Astrocyte (in vitro differentiated cells and primary cell): Measurements from ENCODE around the gene CAMKMT. TPM values are rescaled to one million over a fixed set of nuclear protein-coding genes. Genes with fewer than 3 reads are reported as not detected.

Source experiments
- DNase-seq: peaks from one replicate; pipeline ENCODE4 v3.0.0-alpha.2; 2010; ENCODE audit warnings: low read depth
- FAIRE-seq: peaks from 2 replicates; lab custom pipeline; 2011; peaks lifted over from hg19 to GRCh38; lab: Jason Lieb, UNC
- H2AFZ ChIP-seq: 2 replicates; pipeline ENCODE4 v1.6.0; 2012; ENCODE audit warnings: low read depth, low read length, inconsistent platforms
- H3K27ac ChIP-seq: 2 replicates; pipeline ENCODE4 v1.5.1; 2011; ENCODE audit warnings: low read depth, low read length, inconsistent platforms
- H3K27me3 ChIP-seq: 2 replicates; pipeline ENCODE4 v1.6.0; 2011; ENCODE audit warnings: low read length, inconsistent platforms; ENCODE audit not compliant: insufficient read depth
- H3K36me3 ChIP-seq: 2 replicates; pipeline ENCODE4 v1.5.1; 2011; ENCODE audit warnings: low read length, inconsistent platforms; ENCODE audit not compliant: insufficient read depth
- H3K4me1 ChIP-seq: 2 replicates; pipeline ENCODE4 v1.5.1; 2011; ENCODE audit warnings: low read length, inconsistent platforms; ENCODE audit not compliant: insufficient read depth
- H3K4me2 ChIP-seq: 2 replicates; pipeline ENCODE4 v1.6.0; 2012; ENCODE audit warnings: low read length, inconsistent platforms
- H3K4me3 ChIP-seq: 2 replicates; pipeline ENCODE4 v1.5.1; 2011; ENCODE audit warnings: low read depth, mild to moderate bottlenecking, low read length, inconsistent platforms; ENCODE audit not compliant: insufficient read depth
- H3K79me2 ChIP-seq: 2 replicates; pipeline ENCODE4 v1.6.0; 2012; ENCODE audit warnings: mild to moderate bottlenecking, low read length, inconsistent platforms; ENCODE audit not compliant: insufficient read depth
- H3K9ac ChIP-seq: 2 replicates; pipeline ENCODE4 v1.6.0; 2012; ENCODE audit warnings: mild to moderate bottlenecking, low read length, inconsistent platforms
- H3K9me3 ChIP-seq: 2 replicates; pipeline ENCODE4 v1.5.1; 2012; ENCODE audit warnings: low read depth, mild to moderate bottlenecking, low read length, inconsistent platforms; ENCODE audit not compliant: insufficient read depth
- H4K20me1 ChIP-seq: 2 replicates; pipeline ENCODE4 v1.6.0; 2012; ENCODE audit warnings: low read length, inconsistent platforms; ENCODE audit not compliant: insufficient read depth
- H3K27ac Mint-ChIP-seq: one replicate; pipeline ENCODE4 v1.8.0; 2021; ENCODE audit warnings: mild to moderate bottlenecking, mixed read lengths; ENCODE audit not compliant: unreplicated experiment
- H3K27me3 Mint-ChIP-seq: one replicate; pipeline ENCODE4 v1.8.0; 2021; ENCODE audit warnings: low read depth, mixed read lengths; ENCODE audit not compliant: unreplicated experiment
- H3K36me3 Mint-ChIP-seq: one replicate; pipeline ENCODE4 v1.8.0; 2021; ENCODE audit warnings: low read depth, mixed read lengths; ENCODE audit not compliant: unreplicated experiment
- H3K4me1 Mint-ChIP-seq: one replicate; pipeline ENCODE4 v1.8.0; 2021; ENCODE audit warnings: low read depth, mixed read lengths; ENCODE audit not compliant: unreplicated experiment
- H3K4me3 Mint-ChIP-seq: one replicate; pipeline ENCODE4 v1.8.0; 2021; ENCODE audit warnings: mild to moderate bottlenecking, moderate library complexity, mixed read lengths; ENCODE audit not compliant: unreplicated experiment
- H3K9me3 Mint-ChIP-seq: one replicate; pipeline ENCODE4 v1.8.0; 2021; ENCODE audit warnings: mild to moderate bottlenecking, mixed read lengths; ENCODE audit not compliant: unreplicated experiment
- EZH2 ChIP-seq: IDR thresholded peaks from 2 replicates; pipeline ENCODE4 v1.6.1; 2012; ENCODE audit warnings: mild to moderate bottlenecking, low read length, inconsistent platforms; ENCODE audit not compliant: insufficient read depth
- total RNA-seq: library from RNA; stranded (reverse); gene quantifications from 2 replicates; pipeline ENCODE4 v1.2.1, GENCODE V29; 2021
- TF ChIP-seq, protein P1 (sequence below): IDR thresholded peaks from 2 replicates; pipeline ENCODE4 v1.5.1; 2011; ENCODE audit warnings: low read depth, mild to moderate bottlenecking, inconsistent platforms, low read length, moderate library complexity; ENCODE audit not compliant: insufficient read depth

The CAMKMT gene
- total RNA-seq, 1 donor from 2014 or later = 9.3 TPM

DNA sequence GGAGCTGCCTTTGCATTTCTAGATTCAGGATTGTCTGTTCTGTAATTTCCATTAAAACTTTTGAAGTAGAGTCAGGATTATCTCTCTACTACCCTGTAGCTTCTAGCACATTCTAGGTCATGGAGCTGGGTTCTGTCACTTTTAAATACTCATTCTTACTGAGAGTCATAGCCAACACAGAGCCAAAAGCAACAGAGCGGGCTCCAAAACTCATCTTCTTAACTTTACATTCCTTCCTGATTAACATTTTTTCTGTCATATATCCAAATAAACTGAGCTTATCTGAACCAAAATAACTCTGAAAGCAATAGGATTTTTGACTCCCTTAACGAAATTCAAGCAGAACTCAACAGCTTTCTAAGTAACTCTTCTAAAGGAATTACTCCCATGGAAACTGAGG, 13.3 kb upstream of the CAMKMT start:
- FAIRE-seq (peak; percentile 82), DNase-seq (peak; percentile 84)
- TF ChIP-seq, protein P1, sequence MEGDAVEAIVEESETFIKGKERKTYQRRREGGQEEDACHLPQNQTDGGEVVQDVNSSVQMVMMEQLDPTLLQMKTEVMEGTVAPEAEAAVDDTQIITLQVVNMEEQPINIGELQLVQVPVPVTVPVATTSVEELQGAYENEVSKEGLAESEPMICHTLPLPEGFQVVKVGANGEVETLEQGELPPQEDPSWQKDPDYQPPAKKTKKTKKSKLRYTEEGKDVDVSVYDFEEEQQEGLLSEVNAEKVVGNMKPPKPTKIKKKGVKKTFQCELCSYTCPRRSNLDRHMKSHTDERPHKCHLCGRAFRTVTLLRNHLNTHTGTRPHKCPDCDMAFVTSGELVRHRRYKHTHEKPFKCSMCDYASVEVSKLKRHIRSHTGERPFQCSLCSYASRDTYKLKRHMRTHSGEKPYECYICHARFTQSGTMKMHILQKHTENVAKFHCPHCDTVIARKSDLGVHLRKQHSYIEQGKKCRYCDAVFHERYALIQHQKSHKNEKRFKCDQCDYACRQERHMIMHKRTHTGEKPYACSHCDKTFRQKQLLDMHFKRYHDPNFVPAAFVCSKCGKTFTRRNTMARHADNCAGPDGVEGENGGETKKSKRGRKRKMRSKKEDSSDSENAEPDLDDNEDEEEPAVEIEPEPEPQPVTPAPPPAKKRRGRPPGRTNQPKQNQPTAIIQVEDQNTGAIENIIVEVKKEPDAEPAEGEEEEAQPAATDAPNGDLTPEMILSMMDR = no peak
- TF ChIP-seq EZH2 = no peak
- peaks cover 2% of the 10 kb centered on the region for H3K36me3 Mint-ChIP-seq
- no peaks in the 10 kb centered on the region for H3K27me3 ChIP-seq
- H3K36me3 ChIP-seq = peaks cover 2% of the 10 kb centered on the region
- H3K27ac Mint-ChIP-seq = no peak overlapping the region
- no peak overlapping the region for H2AFZ ChIP-seq
- peaks cover 13% of the 10 kb centered on the region for H3K4me1 Mint-ChIP-seq
- H3K4me2 ChIP-seq = peak overlapping the region; percentile 14
- H3K27me3 Mint-ChIP-seq = no peaks in the 10 kb centered on the region
- H3K27ac ChIP-seq = no peak overlapping the region
- no peak overlapping the region for H3K4me3 Mint-ChIP-seq
- H3K9me3 ChIP-seq = no peaks in the 10 kb centered on the region
- no peak overlapping the region for H3K9ac ChIP-seq
- peaks cover 23% of the 10 kb centered on the region for H3K4me1 ChIP-seq
- peaks cover 2% of the 10 kb centered on the region for H3K9me3 Mint-ChIP-seq
- H4K20me1 ChIP-seq = peaks cover 22% of the 10 kb centered on the region
- no peak overlapping the region for H3K4me3 ChIP-seq
- H3K79me2 ChIP-seq = no peaks in the 10 kb centered on the region

DNA sequence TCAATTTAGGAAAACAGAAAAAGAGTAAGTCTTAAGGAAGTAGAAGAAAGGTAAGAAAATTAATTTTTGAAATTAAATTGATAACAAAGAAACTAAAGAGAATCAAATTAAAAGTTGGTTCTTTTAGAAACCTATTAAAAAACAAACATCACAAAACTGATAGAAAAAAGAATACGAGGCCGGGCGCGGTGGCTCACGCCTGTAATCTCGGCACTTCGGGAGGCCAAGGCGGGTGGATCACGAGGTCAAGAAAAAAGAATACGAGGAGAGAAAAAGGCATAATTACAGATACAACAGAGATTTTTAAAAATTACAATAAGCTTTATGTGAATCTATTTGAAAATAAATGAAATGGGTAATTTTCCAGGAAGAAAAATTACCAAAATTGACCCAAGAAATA, 12.2 kb upstream of the CAMKMT start:
- FAIRE-seq (no peak), DNase-seq (no peak)
- Mint-ChIP-seq H3K36me3 (peaks cover 2% of the 10 kb centered on the region), H3K4me3 (no peak overlapping the region), H3K27ac (no peak overlapping the region), H3K4me1 (peaks cover 13% of the 10 kb centered on the region), H3K27me3 (no peaks in the 10 kb centered on the region), H3K9me3 (peaks cover 2% of the 10 kb centered on the region)
- Histone ChIP-seq H3K4me3 (no peak overlapping the region), H3K79me2 (peaks cover 5% of the 10 kb centered on the region), H3K9me3 (no peaks in the 10 kb centered on the region), H3K9ac (no peak overlapping the region), H3K27ac (no peak overlapping the region), H3K27me3 (no peaks in the 10 kb centered on the region), H3K36me3 (no peaks in the 10 kb centered on the region), H4K20me1 (peaks cover 31% of the 10 kb centered on the region), H3K4me1 (peaks cover 23% of the 10 kb centered on the region), H3K4me2 (no peak overlapping the region), H2AFZ (no peak overlapping the region)
- no peak for TF ChIP-seq EZH2
- TF ChIP-seq, protein P1 = no peak

DNA sequence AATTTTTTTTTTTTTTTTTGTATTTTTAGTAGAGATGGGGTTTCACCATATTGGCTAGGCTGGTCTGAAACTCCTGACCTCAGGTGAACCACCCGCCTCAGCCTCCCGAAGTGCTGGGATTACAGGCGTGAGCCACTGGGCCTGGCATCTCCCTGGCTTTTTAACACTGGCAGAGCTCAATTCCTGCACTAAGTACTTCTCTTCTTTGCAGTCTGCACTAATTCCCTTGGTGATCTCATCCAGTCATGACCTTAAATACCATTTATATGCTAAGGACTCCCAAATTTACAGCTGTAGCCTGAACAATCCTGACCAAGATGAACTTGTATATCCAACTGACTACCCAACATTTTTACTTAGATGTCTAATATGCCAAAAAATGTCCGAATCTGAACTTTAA, 10.7 kb upstream of the CAMKMT start:
- peaks cover 35% of the 10 kb centered on the region for H4K20me1 ChIP-seq
- H3K27ac Mint-ChIP-seq = peak overlapping the region; percentile 9
- no peaks in the 10 kb centered on the region for H3K27me3 Mint-ChIP-seq
- H3K4me3 ChIP-seq = no peak overlapping the region
- H3K9me3 Mint-ChIP-seq = peaks cover 2% of the 10 kb centered on the region
- no peak overlapping the region for H3K27ac ChIP-seq
- no peak overlapping the region for H2AFZ ChIP-seq
- peak overlapping the region; percentile 59 for H3K4me2 ChIP-seq
- no peak overlapping the region for H3K4me3 Mint-ChIP-seq
- H3K79me2 ChIP-seq = peaks cover 5% of the 10 kb centered on the region
- H3K9me3 ChIP-seq = no peaks in the 10 kb centered on the region
- FAIRE-seq = no peak
- peak; percentile 79 for DNase-seq
- peaks cover 23% of the 10 kb centered on the region for H3K4me1 ChIP-seq
- no peaks in the 10 kb centered on the region for H3K36me3 ChIP-seq
- H3K9ac ChIP-seq = no peak overlapping the region
- H3K4me1 Mint-ChIP-seq = peaks cover 13% of the 10 kb centered on the region
- H3K27me3 ChIP-seq = no peaks in the 10 kb centered on the region
- peaks cover 2% of the 10 kb centered on the region for H3K36me3 Mint-ChIP-seq
- TF ChIP-seq, protein P1 = no peak
- no peak for TF ChIP-seq EZH2
